ENCODE results near the gene RAB7B. TPM values are rescaled to one million over a fixed set of nuclear protein-coding genes. Genes with fewer than 3 reads are reported as not detected.

RAB7B gene, protein sequence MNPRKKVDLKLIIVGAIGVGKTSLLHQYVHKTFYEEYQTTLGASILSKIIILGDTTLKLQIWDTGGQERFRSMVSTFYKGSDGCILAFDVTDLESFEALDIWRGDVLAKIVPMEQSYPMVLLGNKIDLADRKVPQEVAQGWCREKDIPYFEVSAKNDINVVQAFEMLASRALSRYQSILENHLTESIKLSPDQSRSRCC
- total RNA-seq (2022; extraction: Qiagen RNA extraction; ENCODE audit: low read depth), result 1.2 to 2.3 TPM (median 1.5 TPM) in 5 replicates

DNA sequence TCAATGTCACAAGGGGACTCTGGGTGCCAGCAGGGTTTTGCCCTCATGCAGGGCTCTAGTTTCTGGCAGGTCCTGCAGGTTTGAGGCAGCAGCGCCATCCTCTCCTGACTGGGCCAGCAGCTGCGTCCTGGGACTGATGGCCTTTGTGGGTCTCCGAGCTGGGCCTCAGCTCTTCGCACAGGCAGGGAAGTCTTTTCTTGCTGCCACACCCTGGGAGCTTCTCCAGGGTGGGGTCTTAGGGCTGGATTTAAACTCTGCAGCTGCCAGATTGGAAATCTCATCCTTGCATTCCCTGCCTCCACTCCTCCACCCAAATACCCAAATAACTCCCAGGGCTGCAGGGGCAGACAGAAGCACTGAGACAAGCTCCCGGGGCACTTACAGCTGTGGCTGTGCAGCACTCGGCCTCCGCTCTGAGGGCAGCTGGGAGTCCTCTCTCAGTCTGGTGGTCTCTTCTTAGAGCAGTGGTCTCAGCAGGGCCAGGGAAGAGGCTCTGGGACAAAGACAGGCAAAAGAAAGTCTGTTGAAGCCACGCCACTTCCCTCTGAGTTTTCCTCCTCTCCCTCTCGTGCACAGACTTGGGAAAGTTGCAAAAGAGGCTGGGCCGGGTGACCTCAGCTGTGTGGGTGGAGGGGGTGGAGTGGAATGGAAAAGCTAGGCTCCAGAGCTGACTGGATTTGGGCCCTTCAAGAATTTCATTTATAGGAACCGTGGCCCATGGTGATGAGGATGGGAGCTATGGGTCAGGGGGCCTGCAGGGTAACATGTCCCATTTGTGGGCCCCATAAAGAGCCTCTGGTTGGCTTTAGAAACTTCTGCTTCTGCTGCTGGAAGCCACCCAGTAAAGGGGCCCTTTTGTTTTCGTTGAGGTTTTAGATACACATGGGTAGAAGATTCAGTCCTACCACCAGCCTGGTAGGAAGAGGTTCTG is at the start of gene RAB7B:
TSS of gene RAB7B (minus strand) at position 525 of the 931 bp plus-strand sequence. CDS start 9,260 bp downstream, outside the sequence.

GRCh38 chr1:206023695-206024094 is 20.5 kb upstream of the RAB7B start, which contains the start of gene CTSE:
CTSE (minus strand) TSS chr1:206023895; CDS start chr1:206023791, 104 bp downstream.

DNA sequence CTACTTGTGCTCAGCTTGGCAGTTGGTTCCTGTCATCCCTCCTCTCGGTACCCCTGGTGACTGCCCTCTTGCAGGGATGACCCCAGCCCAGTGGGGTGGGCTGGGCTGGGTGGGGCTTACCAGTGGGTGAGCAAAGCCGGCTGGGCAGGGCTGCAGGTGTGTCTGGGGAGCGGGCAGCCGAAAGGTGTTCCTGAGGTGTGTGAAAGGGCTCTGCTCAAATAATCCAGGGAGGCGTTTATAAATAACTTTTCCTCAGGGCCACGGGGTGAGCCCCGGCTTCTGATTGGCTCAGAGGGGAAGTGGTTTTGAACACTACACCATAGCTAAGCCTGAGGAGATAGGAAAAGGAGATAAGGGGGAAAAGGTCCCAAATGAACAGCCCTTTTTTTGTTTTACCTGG is 60.0 kb downstream of the RAB7B start, which contains the start of gene SLC26A9:
TSS of gene SLC26A9 (minus strand) at position 212 of the 400 bp plus-strand sequence. CDS start 7,636 bp downstream, outside the sequence.

Other genes with a start within 250 kb of the RAB7B start
- gene RAB29, start 227.9 kb downstream of the RAB7B start, total RNA-seq (2022; extraction: Qiagen RNA extraction; ENCODE audit: low read depth), result 12.2 to 14.4 TPM (median 13.3 TPM) in 5 replicates
- 22.7 to 30.9 TPM (median 24.2 TPM) in 5 replicates for gene SLC41A1, start 190.2 kb downstream of the RAB7B start, total RNA-seq (2022; extraction: Qiagen RNA extraction; ENCODE audit: low read depth)
- gene PM20D1, start 153.3 kb downstream of the RAB7B start, total RNA-seq (2022; extraction: Qiagen RNA extraction; ENCODE audit: low read depth), result not detected in 5 replicates
- 0.06 to 0.09 TPM (median 0.06 TPM) in 4 of 5 replicates, not detected in the other for gene SLC26A9, start 59.9 kb downstream of the RAB7B start, total RNA-seq (2022; extraction: Qiagen RNA extraction; ENCODE audit: low read depth)
- not detected in 5 replicates for gene CTSE, start 20.5 kb upstream of the RAB7B start, total RNA-seq (2022; extraction: Qiagen RNA extraction; ENCODE audit: low read depth)
- gene RHEX, start 49.8 kb upstream of the RAB7B start, total RNA-seq (2022; extraction: Qiagen RNA extraction; ENCODE audit: low read depth), result not detected in 5 replicates
- not detected in 5 replicates for gene AVPR1B, start 114.0 kb upstream of the RAB7B start, total RNA-seq (2022; extraction: Qiagen RNA extraction; ENCODE audit: low read depth)
- gene FAM72A, start 199.4 kb upstream of the RAB7B start, total RNA-seq (2022; extraction: Qiagen RNA extraction; ENCODE audit: low read depth), result 10.3 to 12.3 TPM (median 12.1 TPM) in 5 replicates
- gene SRGAP2, start 200.1 kb upstream of the RAB7B start, total RNA-seq (2022; extraction: Qiagen RNA extraction; ENCODE audit: low read depth), result 20.1 to 27.3 TPM (median 23.3 TPM) in 5 replicates

Data from A549 treated with CpdA at 1 μM for 4 hours (cell line).